ENCODE results near the gene C1orf52.
A peak's percentile ranks its signal among the peaks of the same experiment; 100 is the strongest.

The C1orf52 gene

DNA sequence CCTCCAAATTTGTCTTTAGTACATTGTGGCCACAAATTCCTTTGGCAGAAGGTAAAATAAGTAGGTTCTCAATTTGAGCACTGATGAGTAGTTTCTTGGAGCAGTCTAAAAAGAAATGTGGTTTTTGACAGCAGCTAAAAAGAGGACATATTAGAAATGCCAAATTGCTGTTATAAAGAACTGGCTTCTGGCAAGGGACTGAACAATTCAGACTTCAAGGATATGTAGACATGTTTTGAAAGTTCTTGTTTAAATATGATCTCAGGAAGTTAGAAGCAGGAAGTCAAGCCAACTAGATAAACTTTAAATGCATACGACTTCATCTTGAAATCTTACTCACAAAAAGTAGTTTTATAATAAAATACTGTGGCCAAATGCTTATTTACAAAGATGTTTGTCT, 18.8 kb downstream of the C1orf52 start:
- TF ChIP-seq EZH2 (optimal IDR thresholded peaks at IDR 0.05; ENCODE audit: low read depth, low read length) = no peak
- Histone ChIP-seq H3K27me3 (replicated peaks; ENCODE audit: insufficient read depth, low read length) (no peaks in the 10 kb centered on the region), H3K27ac (ENCODE audit: low read length) (no peak overlapping the region)

DNA sequence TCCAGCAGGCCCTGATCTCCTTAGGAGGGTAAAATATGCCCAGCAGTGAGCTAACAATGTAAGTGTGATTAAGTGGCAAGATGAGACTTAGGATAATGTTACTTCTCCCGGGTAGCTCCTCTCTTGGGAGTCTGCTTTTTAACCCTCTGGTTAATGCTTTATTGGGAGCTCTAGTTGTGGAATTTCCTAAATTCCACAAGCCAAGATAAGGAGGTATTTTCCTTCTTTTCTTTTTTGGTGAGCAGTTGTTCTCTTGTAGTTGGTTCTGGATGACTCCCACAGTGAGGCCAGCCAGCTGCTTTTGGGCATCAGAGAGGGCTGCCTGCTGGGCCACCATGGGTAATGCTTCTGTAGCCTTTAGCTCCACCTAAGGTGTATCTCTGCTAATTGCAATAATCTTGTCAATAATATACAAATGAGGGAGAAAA, 19.3 kb downstream of the C1orf52 start:
- Histone ChIP-seq H3F3A (ENCODE audit: insufficient read depth, low read length) (no peaks in the 10 kb centered on the region), H3K4me3 (ENCODE audit: low read length) (no peak overlapping the region), H3K4me2 (ENCODE audit: low read depth, low read length) (no peak overlapping the region), H3K79me2 (ENCODE audit: low read length) (no peaks in the 10 kb centered on the region), H3K9ac (ENCODE audit: low read length) (no peak overlapping the region), H3K27me3 (replicated peaks; ENCODE audit: insufficient read depth, low read length) (no peaks in the 10 kb centered on the region), H3K27ac (ENCODE audit: low read length) (no peak overlapping the region), H4K20me1 (ENCODE audit: insufficient read depth, low read length) (no peaks in the 10 kb centered on the region), H2AFZ (ENCODE audit: low read length) (no peak overlapping the region), H3K9me2 (replicated peaks; ENCODE audit: insufficient read depth, low read length) (no peaks in the 10 kb centered on the region), H3K9me3 (replicated peaks; ENCODE audit: insufficient read depth, low read length) (no peaks in the 10 kb centered on the region), H3K4me1 (ENCODE audit: low read length) (no peaks in the 10 kb centered on the region), H3K36me3 (replicated peaks; ENCODE audit: insufficient read depth, low read length) (no peaks in the 10 kb centered on the region)
- no peak for DNase-seq
- TF ChIP-seq, protein P1, sequence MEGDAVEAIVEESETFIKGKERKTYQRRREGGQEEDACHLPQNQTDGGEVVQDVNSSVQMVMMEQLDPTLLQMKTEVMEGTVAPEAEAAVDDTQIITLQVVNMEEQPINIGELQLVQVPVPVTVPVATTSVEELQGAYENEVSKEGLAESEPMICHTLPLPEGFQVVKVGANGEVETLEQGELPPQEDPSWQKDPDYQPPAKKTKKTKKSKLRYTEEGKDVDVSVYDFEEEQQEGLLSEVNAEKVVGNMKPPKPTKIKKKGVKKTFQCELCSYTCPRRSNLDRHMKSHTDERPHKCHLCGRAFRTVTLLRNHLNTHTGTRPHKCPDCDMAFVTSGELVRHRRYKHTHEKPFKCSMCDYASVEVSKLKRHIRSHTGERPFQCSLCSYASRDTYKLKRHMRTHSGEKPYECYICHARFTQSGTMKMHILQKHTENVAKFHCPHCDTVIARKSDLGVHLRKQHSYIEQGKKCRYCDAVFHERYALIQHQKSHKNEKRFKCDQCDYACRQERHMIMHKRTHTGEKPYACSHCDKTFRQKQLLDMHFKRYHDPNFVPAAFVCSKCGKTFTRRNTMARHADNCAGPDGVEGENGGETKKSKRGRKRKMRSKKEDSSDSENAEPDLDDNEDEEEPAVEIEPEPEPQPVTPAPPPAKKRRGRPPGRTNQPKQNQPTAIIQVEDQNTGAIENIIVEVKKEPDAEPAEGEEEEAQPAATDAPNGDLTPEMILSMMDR (IDR thresholded peaks at IDR 0.05; ENCODE audit: low read length) = peak; percentile 40
- no peak for TF ChIP-seq EZH2 (optimal IDR thresholded peaks at IDR 0.05; ENCODE audit: low read depth, low read length)
- no peak for TF ChIP-seq EZH2phosphoT487 (IDR thresholded peaks at IDR 0.05; ENCODE audit: low read length)

More for the DNA sequence above, 18.8 kb downstream of the C1orf52 start:
- no peaks in the 10 kb centered on the region for H3K9me2 ChIP-seq (replicated peaks; ENCODE audit: insufficient read depth, low read length)
- H2AFZ ChIP-seq (ENCODE audit: low read length) = no peak overlapping the region
- H3K9me3 ChIP-seq (replicated peaks; ENCODE audit: insufficient read depth, low read length) = no peaks in the 10 kb centered on the region
- no peak overlapping the region for H3K4me3 ChIP-seq (ENCODE audit: low read length)
- H3K4me1 ChIP-seq (ENCODE audit: low read length) = no peaks in the 10 kb centered on the region
- DNase-seq = no peak
- H3K9ac ChIP-seq (ENCODE audit: low read length) = no peak overlapping the region
- H3F3A ChIP-seq (ENCODE audit: insufficient read depth, low read length) = no peaks in the 10 kb centered on the region
- no peak overlapping the region for H3K4me2 ChIP-seq (ENCODE audit: low read depth, low read length)
- H4K20me1 ChIP-seq (ENCODE audit: insufficient read depth, low read length) = no peaks in the 10 kb centered on the region
- no peaks in the 10 kb centered on the region for H3K79me2 ChIP-seq (ENCODE audit: low read length)
- H3K36me3 ChIP-seq (replicated peaks; ENCODE audit: insufficient read depth, low read length) = no peaks in the 10 kb centered on the region

DNA sequence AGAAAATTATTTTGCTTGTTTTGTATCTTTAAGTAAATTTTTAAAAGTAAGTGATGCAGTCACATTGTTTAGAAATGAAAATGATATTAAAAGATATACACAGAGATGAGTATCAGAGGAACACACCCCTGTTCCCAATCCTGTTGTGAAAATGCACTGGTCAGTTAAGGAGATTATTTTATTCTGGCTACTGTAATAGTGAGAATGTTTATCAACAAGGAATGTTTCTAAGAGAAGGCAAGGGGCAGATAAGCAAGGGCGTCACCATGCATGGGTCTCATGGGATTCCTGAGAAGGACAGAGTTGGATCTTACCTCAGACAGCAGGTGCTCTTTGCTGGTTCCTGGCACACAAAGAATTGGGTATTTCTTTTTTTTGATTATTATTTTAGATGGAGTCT, 21.8 kb downstream of the C1orf52 start:
- Histone ChIP-seq H3K4me1 (ENCODE audit: low read length) (no peaks in the 10 kb centered on the region), H4K20me1 (ENCODE audit: insufficient read depth, low read length) (no peaks in the 10 kb centered on the region), H2AFZ (ENCODE audit: low read length) (no peak overlapping the region), H3K79me2 (ENCODE audit: low read length) (no peaks in the 10 kb centered on the region), H3F3A (ENCODE audit: insufficient read depth, low read length) (no peaks in the 10 kb centered on the region), H3K9me3 (replicated peaks; ENCODE audit: insufficient read depth, low read length) (no peaks in the 10 kb centered on the region), H3K36me3 (replicated peaks; ENCODE audit: insufficient read depth, low read length) (no peaks in the 10 kb centered on the region), H3K9me2 (replicated peaks; ENCODE audit: insufficient read depth, low read length) (no peaks in the 10 kb centered on the region), H3K27me3 (replicated peaks; ENCODE audit: insufficient read depth, low read length) (no peaks in the 10 kb centered on the region), H3K27ac (ENCODE audit: low read length) (no peak overlapping the region), H3K4me3 (ENCODE audit: low read length) (no peak overlapping the region), H3K9ac (ENCODE audit: low read length) (no peak overlapping the region), H3K4me2 (ENCODE audit: low read depth, low read length) (no peak overlapping the region)
- DNase-seq = no peak
- TF ChIP-seq EZH2phosphoT487 (IDR thresholded peaks at IDR 0.05; ENCODE audit: low read length) (no peak), EZH2 (optimal IDR thresholded peaks at IDR 0.05; ENCODE audit: low read depth, low read length) (no peak)
- TF ChIP-seq, protein P1 (IDR thresholded peaks at IDR 0.05; ENCODE audit: low read length) = no peak

DNA sequence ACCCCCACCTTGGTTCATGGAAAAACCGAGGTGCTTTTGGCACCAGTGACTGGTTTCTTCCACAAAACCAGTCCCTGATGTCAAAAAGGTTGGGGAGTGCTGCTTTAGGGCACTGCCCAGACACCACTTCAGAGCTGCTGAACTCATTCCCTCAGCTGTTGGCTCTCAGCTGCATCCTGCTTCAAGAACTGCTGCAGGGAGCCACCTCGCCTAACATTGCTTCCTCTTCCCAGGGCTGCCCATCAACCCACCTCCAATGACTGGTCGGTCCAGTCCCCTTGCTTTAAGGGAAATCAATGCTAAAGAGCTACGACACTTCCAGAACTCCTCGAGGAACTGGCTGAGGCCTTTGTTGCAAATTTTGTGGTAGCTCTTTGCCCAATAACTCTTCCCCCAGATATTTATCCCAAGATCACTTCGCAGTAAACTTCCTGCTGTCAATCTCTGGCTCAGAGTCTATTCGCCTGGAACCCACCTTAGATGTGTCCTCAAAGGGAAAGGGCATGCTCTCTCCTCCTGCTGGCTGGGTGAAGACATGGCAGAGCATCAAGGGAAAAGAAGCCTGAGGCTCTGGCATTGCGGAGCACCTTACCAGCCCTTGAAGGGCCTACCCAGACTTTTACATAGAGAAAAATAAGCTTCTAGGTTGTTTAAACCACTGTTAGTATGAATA, 29.0 kb downstream of the C1orf52 start:
- Histone ChIP-seq H3F3A (ENCODE audit: insufficient read depth, low read length) (no peaks in the 10 kb centered on the region), H3K9me2 (replicated peaks; ENCODE audit: insufficient read depth, low read length) (no peaks in the 10 kb centered on the region), H3K27ac (ENCODE audit: low read length) (no peak overlapping the region), H3K4me3 (ENCODE audit: low read length) (no peak overlapping the region), H3K9me3 (replicated peaks; ENCODE audit: insufficient read depth, low read length) (no peaks in the 10 kb centered on the region), H3K4me2 (ENCODE audit: low read depth, low read length) (no peak overlapping the region), H3K79me2 (ENCODE audit: low read length) (no peaks in the 10 kb centered on the region), H4K20me1 (ENCODE audit: insufficient read depth, low read length) (no peaks in the 10 kb centered on the region), H3K36me3 (replicated peaks; ENCODE audit: insufficient read depth, low read length) (no peaks in the 10 kb centered on the region), H3K9ac (ENCODE audit: low read length) (no peak overlapping the region), H3K27me3 (replicated peaks; ENCODE audit: insufficient read depth, low read length) (no peaks in the 10 kb centered on the region), H3K4me1 (ENCODE audit: low read length) (no peaks in the 10 kb centered on the region), H2AFZ (ENCODE audit: low read length) (no peak overlapping the region)
- DNase-seq = no peak
- TF ChIP-seq, protein P1 (IDR thresholded peaks at IDR 0.05; ENCODE audit: low read length) = peak; percentile 26; the same call in 1 of the 2 replicates
- TF ChIP-seq EZH2phosphoT487 (IDR thresholded peaks at IDR 0.05; ENCODE audit: low read length) = no peak
- TF ChIP-seq EZH2 (optimal IDR thresholded peaks at IDR 0.05; ENCODE audit: low read depth, low read length) = no peak
